ENCODE measurements around the gene ZPR1. TPM values are rescaled to one million over a fixed set of nuclear protein-coding genes. Genes with fewer than 3 reads are reported as not detected.

ZPR1 gene
- total and polyA plus RNA-seq, 2 experiments from 2014 or later: 30.8 to 76.8 TPM

DNA sequence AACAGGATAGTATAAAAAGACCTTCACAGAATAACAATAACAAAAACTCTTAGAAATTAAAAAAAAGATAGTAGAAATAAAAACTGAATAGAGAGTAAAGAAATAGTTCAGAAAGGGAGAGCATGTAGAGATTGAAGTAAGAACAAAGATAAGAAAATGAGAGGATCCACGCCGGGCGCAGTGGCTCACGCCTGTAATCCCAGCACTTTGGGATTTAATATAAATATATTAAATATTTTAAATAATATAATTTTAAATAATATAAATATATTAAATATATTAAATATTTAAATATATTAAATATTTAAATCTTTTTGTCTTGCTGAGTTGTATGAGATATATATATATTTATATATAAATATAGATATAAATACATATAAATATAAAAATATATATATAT, 24.3 kb upstream of the ZPR1 start:
- 92% methylated on average over 4 of the region's 4 CpGs for WGBS, 2 experiments (ENCODE audit: low coverage in 1 of 2, low lambda C conversion rate in 2 of 2, missing lambda C conversion rate in 2 of 2)
- Histone ChIP-seq H3K4me3 (no peak overlapping the region), H3K9ac (no peak overlapping the region), H3K27me3 (replicated peaks; ENCODE audit: insufficient read depth) (no peaks in the 10 kb centered on the region), H3K4me2 (ENCODE audit: unreplicated experiment) (no peak overlapping the region), H3K4me1 (ENCODE audit: insufficient read depth) (peaks cover 17% of the 10 kb centered on the region), H3F3A (ENCODE audit: insufficient read depth) (peaks cover 7% of the 10 kb centered on the region; the same call in 1 of the 2 replicates), H3K27ac (no peak overlapping the region), H3K9me2 (ENCODE audit: insufficient read depth) (no peaks in the 10 kb centered on the region), H3K79me2 (ENCODE audit: insufficient read depth) (no peaks in the 10 kb centered on the region), H3K36me3 (ENCODE audit: low read depth) (no peaks in the 10 kb centered on the region), H2AFZ (no peak overlapping the region), H4K20me1 (ENCODE audit: insufficient read depth) (no peaks in the 10 kb centered on the region), H3K9me3 (ENCODE audit: low read depth) (no peaks in the 10 kb centered on the region)
- in situ Hi-C loops (cut with MboI): no loop called here
- no peak for TF ChIP-seq EZH2phosphoT487 (IDR thresholded peaks at IDR 0.05; ENCODE audit: insufficient read depth, low read depth)
- no peak for TF ChIP-seq EZH2 (IDR thresholded peaks at IDR 0.05; ENCODE audit: insufficient read depth, poor library complexity, severe bottlenecking)
- no peak for DNase-seq

DNA sequence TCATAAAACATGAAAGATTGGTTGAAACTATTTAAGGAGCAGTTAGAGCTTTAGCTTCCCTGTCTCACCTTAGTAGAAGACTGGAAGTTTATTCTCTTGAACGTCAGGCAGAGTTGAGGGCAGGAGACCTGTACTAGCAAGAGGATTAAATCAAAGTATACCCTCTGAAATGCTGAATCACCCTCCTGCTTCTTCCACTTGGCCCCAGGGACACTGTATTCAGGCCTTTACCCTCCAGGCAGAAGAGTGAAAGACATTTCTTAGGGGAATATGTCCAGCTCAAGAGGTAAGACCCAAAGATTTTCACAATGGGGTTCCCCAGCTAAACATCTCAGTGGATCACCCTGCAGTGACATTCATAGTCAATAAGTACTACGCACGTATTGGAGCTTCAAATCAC, 23.4 kb upstream of the ZPR1 start:
- Histone ChIP-seq H3K9ac (no peak overlapping the region), H3K9me3 (ENCODE audit: low read depth) (no peaks in the 10 kb centered on the region), H3K27ac (no peak overlapping the region), H3K4me2 (ENCODE audit: unreplicated experiment) (no peak overlapping the region), H2AFZ (no peak overlapping the region), H4K20me1 (ENCODE audit: insufficient read depth) (no peaks in the 10 kb centered on the region), H3F3A (ENCODE audit: insufficient read depth) (peaks cover 7% of the 10 kb centered on the region; the same call in 1 of the 2 replicates), H3K4me1 (ENCODE audit: insufficient read depth) (peaks cover 17% of the 10 kb centered on the region), H3K4me3 (no peak overlapping the region), H3K9me2 (ENCODE audit: insufficient read depth) (no peaks in the 10 kb centered on the region), H3K27me3 (replicated peaks; ENCODE audit: insufficient read depth) (no peaks in the 10 kb centered on the region), H3K36me3 (ENCODE audit: low read depth) (no peaks in the 10 kb centered on the region), H3K79me2 (ENCODE audit: insufficient read depth) (no peaks in the 10 kb centered on the region)
- TF ChIP-seq EZH2 (IDR thresholded peaks at IDR 0.05; ENCODE audit: insufficient read depth, poor library complexity, severe bottlenecking) (no peak), EZH2phosphoT487 (IDR thresholded peaks at IDR 0.05; ENCODE audit: insufficient read depth, low read depth) (no peak)
- in situ Hi-C loops (cut with MboI): no loop called here
- WGBS, 2 experiments (ENCODE audit: low coverage in 1 of 2, low lambda C conversion rate in 2 of 2, missing lambda C conversion rate in 2 of 2): 95 to 96% methylated on average over 3 of the region's 3 CpGs
- DNase-seq: no peak

DNA sequence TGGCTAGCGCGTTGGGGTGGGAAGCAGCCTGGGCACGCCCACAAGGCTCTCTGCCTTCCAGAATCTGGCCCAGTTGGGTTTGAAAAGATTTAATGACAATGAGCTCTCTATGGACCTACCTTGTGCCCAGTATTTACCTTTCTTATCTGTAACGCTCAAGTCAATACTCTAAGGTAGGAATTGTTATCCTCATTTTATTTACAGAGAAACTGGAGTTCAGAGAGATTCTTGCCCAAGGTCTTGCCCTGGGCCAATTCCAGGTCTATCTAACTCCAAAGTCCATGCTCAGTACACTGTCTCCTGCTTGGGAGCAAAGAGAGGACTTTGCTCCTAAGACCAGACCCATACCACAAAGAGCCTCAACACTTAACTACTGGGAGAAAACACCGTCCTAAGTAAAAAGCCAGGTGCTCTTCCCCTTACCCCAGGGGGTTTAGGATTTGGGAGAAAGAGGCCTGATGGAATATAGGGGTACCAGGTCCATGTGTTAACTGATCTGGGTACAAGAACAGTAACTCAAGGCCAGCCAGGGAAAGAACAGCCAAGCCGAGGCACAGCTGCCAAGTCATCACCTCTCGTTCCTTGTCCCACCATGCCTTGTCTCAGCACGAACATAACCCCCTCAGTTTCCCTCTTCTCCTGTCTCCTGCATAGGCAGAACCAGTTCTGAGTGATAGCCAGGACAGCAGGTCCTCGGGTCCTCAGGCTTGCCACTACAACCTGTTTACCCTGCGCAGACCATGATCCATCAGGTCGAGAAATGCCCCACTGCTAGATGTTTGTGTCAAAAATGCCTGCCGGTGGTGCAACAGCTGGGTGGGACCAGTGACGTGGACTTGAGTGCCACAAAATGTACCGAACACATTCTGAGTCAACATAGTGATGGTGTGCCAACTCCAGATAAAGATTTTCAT, 20.7 kb upstream of the ZPR1 start:
- Histone ChIP-seq H3K27me3 (replicated peaks; ENCODE audit: insufficient read depth) (no peaks in the 10 kb centered on the region), H3K9me3 (ENCODE audit: low read depth) (no peaks in the 10 kb centered on the region), H3K4me2 (ENCODE audit: unreplicated experiment) (peak overlapping the region; percentile 37), H3K36me3 (ENCODE audit: low read depth) (no peaks in the 10 kb centered on the region), H3K9ac (peak overlapping the region; percentile 73), H2AFZ (peak overlapping the region; percentile 21; the same call in 1 of the 2 replicates), H3F3A (ENCODE audit: insufficient read depth) (peaks cover 7% of the 10 kb centered on the region; the same call in 1 of the 2 replicates), H3K4me1 (ENCODE audit: insufficient read depth) (peaks cover 17% of the 10 kb centered on the region), H3K27ac (peak overlapping the region; percentile 95), H3K4me3 (no peak overlapping the region), H4K20me1 (ENCODE audit: insufficient read depth) (no peaks in the 10 kb centered on the region), H3K9me2 (ENCODE audit: insufficient read depth) (no peaks in the 10 kb centered on the region), H3K79me2 (ENCODE audit: insufficient read depth) (no peaks in the 10 kb centered on the region)
- in situ Hi-C loops (cut with MboI): no loop called here
- DNase-seq: peak; percentile 87
- 70 to 71% methylated on average over 14 of the region's 14 CpGs for WGBS, 2 experiments (ENCODE audit: low coverage in 1 of 2, low lambda C conversion rate in 2 of 2, missing lambda C conversion rate in 2 of 2)
- TF ChIP-seq EZH2 (IDR thresholded peaks at IDR 0.05; ENCODE audit: insufficient read depth, poor library complexity, severe bottlenecking) (no peak), EZH2phosphoT487 (IDR thresholded peaks at IDR 0.05; ENCODE audit: insufficient read depth, low read depth) (no peak)

DNA sequence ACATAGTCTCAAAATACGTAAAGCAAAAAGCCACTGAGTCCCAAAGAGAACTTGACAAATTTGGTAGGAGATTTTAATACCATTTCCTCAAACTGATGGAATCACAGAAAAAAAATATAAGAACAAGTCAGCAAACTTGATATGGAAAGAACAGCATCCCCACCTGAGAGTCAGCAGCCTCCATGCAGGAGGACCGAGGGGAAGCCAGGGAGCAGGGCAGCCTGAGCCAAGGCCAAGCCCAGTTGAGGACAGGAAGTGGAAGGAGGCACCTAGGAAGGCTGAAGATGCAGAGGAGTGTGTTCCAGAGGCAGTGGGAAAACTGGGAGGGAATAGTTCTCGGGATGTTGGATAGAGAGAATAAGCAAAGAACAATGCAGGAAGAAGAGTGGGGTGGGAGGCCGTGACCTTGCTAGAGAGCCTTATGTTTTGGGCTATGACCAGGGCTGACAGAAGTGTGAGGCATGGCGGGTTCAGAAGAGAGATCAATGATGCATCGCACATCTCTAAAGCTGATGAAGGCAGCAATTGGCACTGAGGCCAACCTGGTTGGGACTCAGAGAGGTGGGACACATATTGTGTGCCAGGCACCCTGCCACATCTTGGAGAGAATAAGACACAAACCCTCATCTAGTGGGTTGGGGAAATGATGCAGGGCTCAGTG, 19.9 kb upstream of the ZPR1 start:
- Histone ChIP-seq H3K27me3 (replicated peaks; ENCODE audit: insufficient read depth) (no peaks in the 10 kb centered on the region), H3K4me2 (ENCODE audit: unreplicated experiment) (no peak overlapping the region), H2AFZ (no peak overlapping the region), H3K9me2 (ENCODE audit: insufficient read depth) (no peaks in the 10 kb centered on the region), H3K4me3 (no peak overlapping the region), H3K9me3 (ENCODE audit: low read depth) (no peaks in the 10 kb centered on the region), H3F3A (ENCODE audit: insufficient read depth) (peaks cover 7% of the 10 kb centered on the region; the same call in 1 of the 2 replicates), H3K27ac (no peak overlapping the region), H4K20me1 (ENCODE audit: insufficient read depth) (no peaks in the 10 kb centered on the region), H3K4me1 (ENCODE audit: insufficient read depth) (peaks cover 17% of the 10 kb centered on the region), H3K79me2 (ENCODE audit: insufficient read depth) (no peaks in the 10 kb centered on the region), H3K36me3 (ENCODE audit: low read depth) (no peaks in the 10 kb centered on the region), H3K9ac (no peak overlapping the region)
- DNase-seq: no peak
- TF ChIP-seq EZH2phosphoT487 (IDR thresholded peaks at IDR 0.05; ENCODE audit: insufficient read depth, low read depth) (no peak), EZH2 (IDR thresholded peaks at IDR 0.05; ENCODE audit: insufficient read depth, poor library complexity, severe bottlenecking) (no peak)
- in situ Hi-C loops (cut with MboI): no loop called here
- whole genome bisulfite sequencing, 2 experiments (ENCODE audit: low coverage in 1 of 2, low lambda C conversion rate in 2 of 2, missing lambda C conversion rate in 2 of 2): 92% methylated on average over 6 of the region's 6 CpGs
